H1 (cell line): ENCODE results near the gene OR51S1. TPM values are rescaled to one million over a fixed set of nuclear protein-coding genes. Genes with fewer than 3 reads are reported as not detected.

ENCODE experiments used
- EP300 ChIP-seq, 2 experiments: IDR thresholded peaks; 1 replicate in 1 of 2; 2 replicates in 1 of 2; pipeline ENCODE4 v1.6.1; 2011 to 2012; ENCODE audit warnings: low read depth in 2 of 2, low read length in 2 of 2, mild to moderate bottlenecking in 2 of 2, borderline replicate concordance in 1 of 2, inconsistent platforms in 1 of 2, moderate library complexity in 1 of 2
- FOSL1 ChIP-seq: IDR thresholded peaks from 2 replicates; pipeline ENCODE4 v1.6.1; 2011; ENCODE audit warnings: mild to moderate bottlenecking, low read depth, low read length, moderate library complexity; ENCODE audit not compliant: insufficient read depth
- HDAC2 ChIP-seq, 2 experiments: fragments of 300-600 bp in 1 of 2; sonication (generic) in 1 of 2; IDR thresholded peaks; 2 replicates each; pipeline ENCODE4 v1.6.1; 2011 to 2012; ENCODE audit warnings: low read depth in 2 of 2, low read length in 2 of 2, mild to moderate bottlenecking in 2 of 2, moderate library complexity in 2 of 2, borderline replicate concordance in 1 of 2, inconsistent platforms in 1 of 2
- MAFK ChIP-seq: IDR thresholded peaks from 2 replicates; pipeline ENCODE4 v1.6.1; 2012; ENCODE audit warnings: low read depth, mild to moderate bottlenecking, improper control_type of control experiment, low read length
- NANOG ChIP-seq: IDR thresholded peaks from 2 replicates; pipeline ENCODE4 v1.6.1; 2011; ENCODE audit warnings: low read length, low read depth, mild to moderate bottlenecking, inconsistent platforms; ENCODE audit not compliant: insufficient read depth, poor library complexity, severe bottlenecking
- POU5F1 ChIP-seq: IDR thresholded peaks from 2 replicates; pipeline ENCODE4 v1.6.1; 2011; ENCODE audit warnings: low read depth, mild to moderate bottlenecking, low read length, moderate library complexity
- TAF1 ChIP-seq: IDR thresholded peaks from 2 replicates; pipeline ENCODE4 v1.6.1; 2011; ENCODE audit warnings: mild to moderate bottlenecking, low read depth, low read length
- TEAD4 ChIP-seq: IDR thresholded peaks from 2 replicates; pipeline ENCODE4 v1.6.1; 2012; ENCODE audit warnings: low read depth, low read length, inconsistent platforms, mixed read lengths
- polyA plus RNA-seq, 7 experiments: library from polyadenylated mRNA; depleted of rRNA in 3 of 7; stranded (reverse) in 5 of 7; unstranded in 2 of 7; fragments of >200 nt in 5 of 7; fragments of 200-250 nt in 2 of 7; gene quantifications; 1 replicate in 5 of 7; 2 replicates in 1 of 7; 4 replicates in 1 of 7; pipeline versions ENCODE4 v1.2.1 to v1.2.3, GENCODE V29; 2011 to 2013; ENCODE audit warnings: missing spikeins in 2 of 7, mixed read lengths in 2 of 7
- total RNA-seq: library from RNA; stranded (reverse); fragmentation: NEBNext Ultra II Directional; extraction: Animal tissue kit (Norgen Biotek cat#: 25700); gene quantifications from 2 replicates; pipeline ENCODE4 v1.2.1, GENCODE V29; 2021
- TF ChIP-seq, protein P1 (sequence below): fragments of 300-600 bp; sonication (generic); IDR thresholded peaks from 2 replicates; pipeline ENCODE4 v1.7.1; 2012; ENCODE audit warnings: low read length, moderate library complexity, mild to moderate bottlenecking, inconsistent platforms; ENCODE audit not compliant: insufficient replicate concordance

OR51S1 gene
- total and polyA plus RNA-seq, 2 of the 8 experiments (the other 6 are each of a cell fraction or from before 2014, with no cell fraction given): not detected

DNA sequence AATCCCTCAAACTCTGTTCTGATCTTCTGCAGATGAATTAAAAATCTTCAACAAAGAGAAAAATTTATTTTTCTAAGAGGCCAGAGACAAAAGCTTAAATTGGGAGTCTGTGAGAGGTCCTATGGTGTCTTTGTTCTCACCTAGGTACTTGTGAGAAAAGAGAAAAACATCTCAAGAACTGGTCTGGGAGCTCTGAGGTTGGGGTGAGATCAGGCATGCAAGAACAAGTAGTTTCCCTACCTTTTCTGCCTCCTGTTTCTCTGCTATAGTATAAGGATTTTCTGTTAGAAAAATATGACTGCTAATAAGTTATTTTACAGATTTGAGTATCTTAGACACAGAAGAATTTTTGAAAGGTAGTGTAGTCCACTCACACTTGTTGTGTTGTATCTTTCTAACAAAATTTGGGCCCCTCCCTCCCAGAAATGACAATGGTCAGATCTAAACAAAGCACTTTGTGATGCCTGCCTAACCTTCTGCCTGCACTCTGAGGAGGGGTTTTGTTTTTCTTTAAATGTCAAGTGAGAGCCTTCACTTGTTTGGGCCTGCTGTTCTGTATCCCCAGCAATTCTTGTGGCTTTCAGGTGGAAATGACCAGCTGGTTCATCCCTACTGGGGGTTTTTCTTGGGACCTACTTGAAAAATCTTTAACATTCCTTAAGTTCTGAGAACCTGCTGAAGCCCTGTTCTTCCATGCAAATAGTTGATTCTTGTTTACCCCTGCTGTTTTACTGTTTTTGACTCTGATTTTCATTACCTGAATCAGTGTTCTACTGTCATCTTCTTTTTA lies 13.6 kb upstream of the OR51S1 start (continued):
- TF ChIP-seq, protein P1, sequence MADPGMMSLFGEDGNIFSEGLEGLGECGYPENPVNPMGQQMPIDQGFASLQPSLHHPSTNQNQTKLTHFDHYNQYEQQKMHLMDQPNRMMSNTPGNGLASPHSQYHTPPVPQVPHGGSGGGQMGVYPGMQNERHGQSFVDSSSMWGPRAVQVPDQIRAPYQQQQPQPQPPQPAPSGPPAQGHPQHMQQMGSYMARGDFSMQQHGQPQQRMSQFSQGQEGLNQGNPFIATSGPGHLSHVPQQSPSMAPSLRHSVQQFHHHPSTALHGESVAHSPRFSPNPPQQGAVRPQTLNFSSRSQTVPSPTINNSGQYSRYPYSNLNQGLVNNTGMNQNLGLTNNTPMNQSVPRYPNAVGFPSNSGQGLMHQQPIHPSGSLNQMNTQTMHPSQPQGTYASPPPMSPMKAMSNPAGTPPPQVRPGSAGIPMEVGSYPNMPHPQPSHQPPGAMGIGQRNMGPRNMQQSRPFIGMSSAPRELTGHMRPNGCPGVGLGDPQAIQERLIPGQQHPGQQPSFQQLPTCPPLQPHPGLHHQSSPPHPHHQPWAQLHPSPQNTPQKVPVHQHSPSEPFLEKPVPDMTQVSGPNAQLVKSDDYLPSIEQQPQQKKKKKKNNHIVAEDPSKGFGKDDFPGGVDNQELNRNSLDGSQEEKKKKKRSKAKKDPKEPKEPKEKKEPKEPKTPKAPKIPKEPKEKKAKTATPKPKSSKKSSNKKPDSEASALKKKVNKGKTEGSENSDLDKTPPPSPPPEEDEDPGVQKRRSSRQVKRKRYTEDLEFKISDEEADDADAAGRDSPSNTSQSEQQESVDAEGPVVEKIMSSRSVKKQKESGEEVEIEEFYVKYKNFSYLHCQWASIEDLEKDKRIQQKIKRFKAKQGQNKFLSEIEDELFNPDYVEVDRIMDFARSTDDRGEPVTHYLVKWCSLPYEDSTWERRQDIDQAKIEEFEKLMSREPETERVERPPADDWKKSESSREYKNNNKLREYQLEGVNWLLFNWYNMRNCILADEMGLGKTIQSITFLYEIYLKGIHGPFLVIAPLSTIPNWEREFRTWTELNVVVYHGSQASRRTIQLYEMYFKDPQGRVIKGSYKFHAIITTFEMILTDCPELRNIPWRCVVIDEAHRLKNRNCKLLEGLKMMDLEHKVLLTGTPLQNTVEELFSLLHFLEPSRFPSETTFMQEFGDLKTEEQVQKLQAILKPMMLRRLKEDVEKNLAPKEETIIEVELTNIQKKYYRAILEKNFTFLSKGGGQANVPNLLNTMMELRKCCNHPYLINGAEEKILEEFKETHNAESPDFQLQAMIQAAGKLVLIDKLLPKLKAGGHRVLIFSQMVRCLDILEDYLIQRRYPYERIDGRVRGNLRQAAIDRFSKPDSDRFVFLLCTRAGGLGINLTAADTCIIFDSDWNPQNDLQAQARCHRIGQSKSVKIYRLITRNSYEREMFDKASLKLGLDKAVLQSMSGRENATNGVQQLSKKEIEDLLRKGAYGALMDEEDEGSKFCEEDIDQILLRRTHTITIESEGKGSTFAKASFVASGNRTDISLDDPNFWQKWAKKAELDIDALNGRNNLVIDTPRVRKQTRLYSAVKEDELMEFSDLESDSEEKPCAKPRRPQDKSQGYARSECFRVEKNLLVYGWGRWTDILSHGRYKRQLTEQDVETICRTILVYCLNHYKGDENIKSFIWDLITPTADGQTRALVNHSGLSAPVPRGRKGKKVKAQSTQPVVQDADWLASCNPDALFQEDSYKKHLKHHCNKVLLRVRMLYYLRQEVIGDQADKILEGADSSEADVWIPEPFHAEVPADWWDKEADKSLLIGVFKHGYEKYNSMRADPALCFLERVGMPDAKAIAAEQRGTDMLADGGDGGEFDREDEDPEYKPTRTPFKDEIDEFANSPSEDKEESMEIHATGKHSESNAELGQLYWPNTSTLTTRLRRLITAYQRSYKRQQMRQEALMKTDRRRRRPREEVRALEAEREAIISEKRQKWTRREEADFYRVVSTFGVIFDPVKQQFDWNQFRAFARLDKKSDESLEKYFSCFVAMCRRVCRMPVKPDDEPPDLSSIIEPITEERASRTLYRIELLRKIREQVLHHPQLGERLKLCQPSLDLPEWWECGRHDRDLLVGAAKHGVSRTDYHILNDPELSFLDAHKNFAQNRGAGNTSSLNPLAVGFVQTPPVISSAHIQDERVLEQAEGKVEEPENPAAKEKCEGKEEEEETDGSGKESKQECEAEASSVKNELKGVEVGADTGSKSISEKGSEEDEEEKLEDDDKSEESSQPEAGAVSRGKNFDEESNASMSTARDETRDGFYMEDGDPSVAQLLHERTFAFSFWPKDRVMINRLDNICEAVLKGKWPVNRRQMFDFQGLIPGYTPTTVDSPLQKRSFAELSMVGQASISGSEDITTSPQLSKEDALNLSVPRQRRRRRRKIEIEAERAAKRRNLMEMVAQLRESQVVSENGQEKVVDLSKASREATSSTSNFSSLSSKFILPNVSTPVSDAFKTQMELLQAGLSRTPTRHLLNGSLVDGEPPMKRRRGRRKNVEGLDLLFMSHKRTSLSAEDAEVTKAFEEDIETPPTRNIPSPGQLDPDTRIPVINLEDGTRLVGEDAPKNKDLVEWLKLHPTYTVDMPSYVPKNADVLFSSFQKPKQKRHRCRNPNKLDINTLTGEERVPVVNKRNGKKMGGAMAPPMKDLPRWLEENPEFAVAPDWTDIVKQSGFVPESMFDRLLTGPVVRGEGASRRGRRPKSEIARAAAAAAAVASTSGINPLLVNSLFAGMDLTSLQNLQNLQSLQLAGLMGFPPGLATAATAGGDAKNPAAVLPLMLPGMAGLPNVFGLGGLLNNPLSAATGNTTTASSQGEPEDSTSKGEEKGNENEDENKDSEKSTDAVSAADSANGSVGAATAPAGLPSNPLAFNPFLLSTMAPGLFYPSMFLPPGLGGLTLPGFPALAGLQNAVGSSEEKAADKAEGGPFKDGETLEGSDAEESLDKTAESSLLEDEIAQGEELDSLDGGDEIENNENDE: peak; percentile 84
- TF ChIP-seq EP300 (IDR thresholded peaks at IDR 0.05; ENCODE audit: borderline replicate concordance in 1 of 2, low read depth in 2 of 2, low read length in 2 of 2): peak in 1 of 2 experiments; percentile 70; a peak in 1 of 3 replicates
- TF ChIP-seq NANOG: peak; percentile 18
- peak; percentile 74; a peak in 2 of 4 replicates for TF ChIP-seq HDAC2 (IDR thresholded peaks at IDR 0.05; ENCODE audit: borderline replicate concordance in 1 of 2, low read depth in 2 of 2, low read length in 2 of 2)
- TF ChIP-seq TEAD4: peak; percentile 68; the same call in 1 of the 2 replicates
- no peak for TF ChIP-seq TAF1
- TF ChIP-seq MAFK: no peak
- 0 out of 2 replicates have a peak, but pooled peaks have one; percentile 16 for TF ChIP-seq POU5F1
- no peak for TF ChIP-seq FOSL1
